Common myeloid progenitor, CD34-positive (primary cell): ENCODE data around the gene VRK3.
A peak's percentile ranks its signal among the peaks of the same experiment; 100 is the strongest.

Experiments used
- CTCF ChIA-PET: fragments of 350-600 bp; sonication (Branson Sonifier 250); formaldehyde crosslinking; loops from one replicate; lab custom pipeline; 2021; ENCODE audit warnings: antibody characterized with exemption; lab: Charles Lee
- POLR2A ChIA-PET: fragments of 350-600 bp; sonication (Branson Sonifier 250); formaldehyde crosslinking; loops from one replicate; lab custom pipeline; 2021; ENCODE audit warnings: antibody characterized with exemption; lab: Charles Lee
- DNase-seq, 3 donors: peaks; one replicate each; pipeline versions ENCODE4 v3.0.0 to v3.0.0-alpha.2; 2013
- H3K27ac ChIP-seq, 2 experiments: 1 replicate in 1 of 2; 2 replicates in 1 of 2; pipeline ENCODE4 v1.7.0; 2013; ENCODE audit warnings: inconsistent platforms in 2 of 2, low read length in 2 of 2, mild to moderate bottlenecking in 2 of 2, low read depth in 1 of 2, moderate library complexity in 1 of 2; ENCODE audit not compliant: severe bottlenecking in 2 of 2, insufficient read depth in 1 of 2, poor library complexity in 1 of 2
- H3K27me3 ChIP-seq, 5 experiments: replicated peaks in 2 of 5; 1 replicate in 3 of 5; 2 replicates in 2 of 5; pipeline versions ENCODE4 v1.6.1 to v1.7.0; 2013; ENCODE audit warnings: low read length in 4 of 5, mild to moderate bottlenecking in 2 of 5, moderate library complexity in 2 of 5, inconsistent platforms in 1 of 5; ENCODE audit not compliant: insufficient read depth in 5 of 5, control insufficient read depth in 4 of 5
- H3K36me3 ChIP-seq, 4 experiments: 1 replicate in 2 of 4; 2 replicates in 2 of 4; pipeline versions ENCODE4 v1.6.1 to v1.7.0; 2013; ENCODE audit warnings: low read length in 3 of 4, control low read depth in 1 of 4, mild to moderate bottlenecking in 1 of 4; ENCODE audit not compliant: control insufficient read depth in 4 of 4, insufficient read depth in 4 of 4
- H3K4me1 ChIP-seq, 4 experiments: 1 replicate in 3 of 4; 2 replicates in 1 of 4; pipeline versions ENCODE4 v1.6.1 to v1.7.1; 2013; ENCODE audit warnings: low read length in 3 of 4, mild to moderate bottlenecking in 3 of 4, control low read depth in 1 of 4, inconsistent platforms in 1 of 4, moderate library complexity in 1 of 4; ENCODE audit not compliant: control insufficient read depth in 4 of 4, insufficient read depth in 4 of 4; ENCODE audit errors: control extremely low read depth in 1 of 4
- H3K4me3 ChIP-seq, 7 experiments: 1 replicate in 4 of 7; 2 replicates in 3 of 7; pipeline versions ENCODE4 v1.5.1 to v1.7.0; 2013; ENCODE audit warnings: mild to moderate bottlenecking in 7 of 7, low read length in 6 of 7, moderate library complexity in 6 of 7, inconsistent platforms in 2 of 7, low read depth in 2 of 7, control low read depth in 1 of 7; ENCODE audit not compliant: insufficient read depth in 4 of 7, control insufficient read depth in 1 of 7; ENCODE audit errors: extremely low read depth in 1 of 7
- H3K9me3 ChIP-seq, 5 experiments: 1 replicate in 4 of 5; 2 replicates in 1 of 5; pipeline versions ENCODE4 v1.6.1 to v1.7.1; 2013; ENCODE audit warnings: low read length in 4 of 5, mild to moderate bottlenecking in 2 of 5, inconsistent platforms in 1 of 5, low read depth in 1 of 5, moderate library complexity in 1 of 5; ENCODE audit not compliant: control insufficient read depth in 4 of 5, insufficient read depth in 2 of 5; ENCODE audit errors: control extremely low read depth in 1 of 5
- WGBS: methylation state at CpG from one replicate; pipeline ENCODE4 v1.1.5; 2013; ENCODE audit not compliant: insufficient coverage; 5-methylcytosine and 5-hydroxymethylcytosine counted together

The VRK3 gene

GRCh38 chr19:49997709-49998108, 27.5 kb downstream of the VRK3 start:
- H3K27ac ChIP-seq = no peak overlapping the region
- 90% methylated on average over 4 of the region's 5 CpGs for WGBS
- ChIA-PET CTCF (interaction anchor here (0.6 to 1.3 kb wide), 3 partner anchors 10 to 60 kb away, joined by 3 to 4 read pairs (median 3); no protein-coding TSS in a partner anchor), POLR2A (no interaction called here)
- no peaks in the 10 kb centered on the region for H3K4me1 ChIP-seq
- DNase-seq = peak; percentile 41 to 67 (median 67)
- H3K27me3 ChIP-seq = no peaks in the 10 kb centered on the region
- H3K9me3 ChIP-seq = no peaks in the 10 kb centered on the region
- peaks cover 11 to 81% (median 46%) of the 10 kb centered on the region in 4 experiments for H3K36me3 ChIP-seq
- no peak overlapping the region for H3K4me3 ChIP-seq

DNA sequence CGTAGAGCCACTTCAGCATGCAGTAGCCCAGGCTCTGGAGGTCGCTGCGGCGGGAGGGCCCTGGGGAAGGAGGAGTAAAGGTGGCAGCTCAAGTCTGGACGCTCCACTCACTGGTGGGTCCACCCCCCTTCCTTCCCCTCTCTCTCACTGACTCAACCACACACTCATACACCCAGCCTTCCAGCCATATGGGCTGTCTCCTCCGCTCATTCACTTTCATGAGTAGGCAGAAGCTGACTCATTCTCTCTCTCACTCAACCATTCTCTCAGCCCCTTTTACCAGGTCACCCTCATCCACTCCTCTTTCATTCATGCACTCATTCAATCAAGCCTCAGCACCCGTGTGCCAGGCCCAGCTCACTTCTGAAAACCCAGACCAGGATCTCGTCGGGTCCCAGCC, 36.7 kb downstream of the VRK3 start:
- 95% methylated on average over 7 of the region's 9 CpGs for WGBS
- CTCF ChIA-PET = no interaction called here
- Histone ChIP-seq H3K27ac (no peak overlapping the region), H3K9me3 (no peaks in the 10 kb centered on the region), H3K4me3 (no peak overlapping the region), H3K4me1 (peaks cover 0 to 2% (median 0%) of the 10 kb centered on the region in 4 experiments), H3K36me3 (peaks cover 15 to 68% (median 33%) of the 10 kb centered on the region in 4 experiments), H3K27me3 (no peaks in the 10 kb centered on the region)
- POLR2A ChIA-PET = no interaction called here
- DNase-seq = no peak

GRCh38 chr19:49988007-49988406, 37.2 kb downstream of the VRK3 start:
- H3K36me3 ChIP-seq = peaks cover 15 to 68% (median 31%) of the 10 kb centered on the region in 4 experiments
- 100% methylated on average over 5 of the region's 5 CpGs for WGBS
- no peak overlapping the region for H3K4me3 ChIP-seq
- CTCF ChIA-PET = interaction anchor here (0.7 kb wide), 1 partner anchor 10 kb away, joined by 3 read pairs; no protein-coding TSS in a partner anchor
- POLR2A ChIA-PET = no interaction called here
- no peak for DNase-seq
- H3K27ac ChIP-seq = no peak overlapping the region
- H3K4me1 ChIP-seq = peaks cover 0 to 2% (median 0%) of the 10 kb centered on the region in 4 experiments
- H3K27me3 ChIP-seq = no peaks in the 10 kb centered on the region
- no peaks in the 10 kb centered on the region for H3K9me3 ChIP-seq

DNA sequence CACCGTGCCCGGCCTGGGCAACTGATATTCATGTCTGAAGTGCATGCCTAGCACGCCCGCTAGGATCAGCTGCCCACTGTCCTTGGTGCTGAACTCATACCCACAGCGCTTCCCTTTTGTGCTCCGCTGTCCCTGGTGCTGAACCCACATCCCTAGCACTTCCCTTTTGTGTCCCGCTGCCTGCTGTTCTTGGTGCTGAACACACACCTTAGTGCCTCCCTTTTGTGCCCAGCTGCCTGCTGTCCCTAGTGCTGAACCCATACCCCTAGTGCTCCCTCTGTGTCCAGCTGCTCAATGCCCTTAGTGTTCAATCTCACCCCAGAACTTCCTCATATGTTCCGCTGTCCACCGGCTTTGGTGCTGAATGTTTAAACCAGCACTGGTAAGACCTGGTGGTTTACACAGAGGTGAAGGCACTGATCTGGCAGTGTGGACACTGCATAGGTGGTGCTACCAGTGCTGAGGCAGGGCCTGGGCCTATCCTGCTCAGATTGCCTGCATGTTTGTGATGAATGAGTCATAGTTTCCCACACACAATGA, 37.9 kb downstream of the VRK3 start:
- WGBS = 25% methylated on average over 9 of the region's 9 CpGs
- CTCF ChIA-PET = interaction anchor here (0.7 to 3.0 kb wide), 5 partner anchors 11 to 51 kb away, joined by 3 to 20 read pairs (median 3); no protein-coding TSS in a partner anchor
- POLR2A ChIA-PET = interaction anchor here (0.7 kb wide), 1 partner anchor 1471 kb away, joined by 3 read pairs; no protein-coding TSS in a partner anchor
- no peak overlapping the region for H3K4me3 ChIP-seq
- peak; percentile 96 to 98 (median 97) for DNase-seq
- H3K9me3 ChIP-seq = no peaks in the 10 kb centered on the region
- H3K27me3 ChIP-seq = no peaks in the 10 kb centered on the region
- peaks cover 11 to 63% (median 25%) of the 10 kb centered on the region in 4 experiments for H3K36me3 ChIP-seq
- H3K27ac ChIP-seq = no peak overlapping the region
- peaks cover 0 to 2% (median 0%) of the 10 kb centered on the region in 4 experiments for H3K4me1 ChIP-seq

DNA sequence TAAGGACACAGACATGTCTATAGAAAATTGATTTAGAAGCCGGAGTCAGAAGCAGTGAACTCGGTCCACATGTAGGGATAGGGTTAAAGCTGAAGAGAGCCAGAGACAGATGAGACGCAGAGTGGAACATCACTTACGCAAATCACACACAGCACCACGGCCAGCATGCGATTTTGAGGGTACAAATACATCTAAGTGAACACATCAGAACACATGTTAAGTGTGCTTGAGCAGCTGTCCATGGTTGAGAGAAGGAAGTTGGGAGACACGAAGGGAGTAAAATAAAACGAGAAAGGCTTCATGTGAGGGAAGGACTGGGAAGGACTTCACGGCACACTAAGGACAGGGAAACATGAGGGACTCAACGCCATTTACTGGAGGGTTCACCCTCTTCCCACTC, 38.8 kb downstream of the VRK3 start:
- DNase-seq = no peak
- no peak overlapping the region for H3K27ac ChIP-seq
- peaks cover 0 to 2% (median 0%) of the 10 kb centered on the region in 4 experiments for H3K4me1 ChIP-seq
- 100% methylated on average over 2 of the region's 10 CpGs for WGBS
- CTCF ChIA-PET = interaction anchor here (0.6 to 3.0 kb wide), 7 partner anchors 10 to 339 kb away, joined by 3 to 20 read pairs (median 6); no protein-coding TSS in a partner anchor
- H3K4me3 ChIP-seq = no peak overlapping the region
- no peaks in the 10 kb centered on the region for H3K27me3 ChIP-seq
- POLR2A ChIA-PET = interaction anchor here (0.7 kb wide), 1 partner anchor 1470 kb away, joined by 3 read pairs; no protein-coding TSS in a partner anchor
- H3K36me3 ChIP-seq = peaks cover 10 to 65% (median 25%) of the 10 kb centered on the region in 4 experiments
- no peaks in the 10 kb centered on the region for H3K9me3 ChIP-seq

DNA sequence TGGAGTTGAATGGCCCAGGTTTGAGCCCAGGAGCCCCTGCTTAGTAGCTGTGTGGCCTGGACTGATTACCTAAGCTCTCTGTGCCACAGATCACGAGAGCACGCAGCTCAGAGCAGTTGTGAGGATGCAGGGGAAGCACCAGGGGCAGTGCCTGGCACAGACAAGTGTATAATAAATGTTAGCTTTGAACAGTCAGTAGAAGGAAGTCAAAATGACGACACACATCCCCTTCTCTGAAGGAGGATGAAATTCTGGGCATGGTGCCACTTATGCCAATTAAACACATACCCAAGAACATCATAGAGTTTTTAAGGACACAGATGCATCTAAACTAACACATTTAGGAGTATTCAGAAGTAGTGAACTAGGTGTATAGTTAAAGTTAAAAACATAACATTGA, 39.3 kb downstream of the VRK3 start:
- ChIA-PET CTCF (interaction anchor here (0.8 to 3.0 kb wide), 8 partner anchors 10 to 150 kb away, joined by 3 to 20 read pairs (median 4); no protein-coding TSS in a partner anchor), POLR2A (no interaction called here)
- 76% methylated on average over 2 of the region's 3 CpGs for WGBS

DNA sequence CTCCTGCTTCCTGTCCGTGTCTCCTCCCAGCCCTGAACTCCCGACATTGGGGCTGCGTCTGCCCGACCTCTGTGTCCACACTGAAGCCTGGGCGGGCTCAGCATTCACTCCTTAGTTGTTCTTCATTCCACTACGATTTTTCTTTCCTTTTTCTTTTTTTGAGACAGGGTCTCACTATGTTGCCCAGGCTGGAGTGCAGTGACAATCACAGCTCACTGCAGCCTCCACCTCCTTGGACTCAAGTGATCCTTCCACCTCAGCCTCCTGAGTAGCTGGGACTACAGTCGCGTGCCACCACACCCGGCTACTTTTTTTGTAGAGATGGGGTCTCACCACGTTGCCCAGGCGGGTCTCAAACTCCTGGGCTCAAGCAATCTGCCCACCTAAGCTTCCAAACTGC, 40.7 kb downstream of the VRK3 start:
- H3K4me1 ChIP-seq = peaks cover 0 to 2% (median 0%) of the 10 kb centered on the region in 4 experiments
- ChIA-PET POLR2A (no interaction called here), CTCF (interaction anchor here (0.8 to 3.0 kb wide), 9 partner anchors 8 to 152 kb away, joined by 3 to 20 read pairs (median 4); no protein-coding TSS in a partner anchor)
- no peak overlapping the region for H3K27ac ChIP-seq
- 92% methylated on average over 11 of the region's 11 CpGs for WGBS
- no peak for DNase-seq
- H3K36me3 ChIP-seq = peaks cover 7 to 56% (median 23%) of the 10 kb centered on the region in 4 experiments
- H3K4me3 ChIP-seq = no peak overlapping the region
- no peaks in the 10 kb centered on the region for H3K27me3 ChIP-seq
- H3K9me3 ChIP-seq = no peaks in the 10 kb centered on the region

More for the DNA sequence above, 39.3 kb downstream of the VRK3 start:
- no peaks in the 10 kb centered on the region for H3K27me3 ChIP-seq
- H3K9me3 ChIP-seq = no peaks in the 10 kb centered on the region
- H3K4me3 ChIP-seq = no peak overlapping the region
- peaks cover 0 to 2% (median 0%) of the 10 kb centered on the region in 4 experiments for H3K4me1 ChIP-seq
- H3K36me3 ChIP-seq = peaks cover 9 to 60% (median 23%) of the 10 kb centered on the region in 4 experiments
- H3K27ac ChIP-seq = no peak overlapping the region
- peak in 1 of 3 donors; percentile 19 for DNase-seq
